HG02973 (cell line): Measurements from ENCODE around the gene PSMG4.

ENCODE experiments used
- ATAC-seq: cut with Tn5 transposase; IDR thresholded peaks from one replicate; pipeline ENCODE4 v1.9.1; 2021; ENCODE audit warnings: moderate library complexity; ENCODE audit not compliant: unreplicated experiment

The PSMG4 gene

GRCh38 chr6:3288711-3289663 is 30.2 kb downstream of the PSMG4 start:
- no peak for ATAC-seq

GRCh38 chr6:3289664-3290055 is 30.9 kb downstream of the PSMG4 start:
- ATAC-seq = no peak

- ATAC-seq = no peak
Observed at GRCh38 chr6:3290149-3290930, 31.6 kb downstream of the PSMG4 start.

GRCh38 chr6:3290931-3291211 is 32.1 kb downstream of the PSMG4 start:
- ATAC-seq = no peak

GRCh38 chr6:3291346-3291745 is 32.6 kb downstream of the PSMG4 start:
- no peak for ATAC-seq

- no peak for ATAC-seq
Observed at GRCh38 chr6:3291987-3292386, 33.2 kb downstream of the PSMG4 start.

- ATAC-seq = no peak
Observed at GRCh38 chr6:3292431-3293197, 33.9 kb downstream of the PSMG4 start.

GRCh38 chr6:3293271-3294155 is 34.8 kb downstream of the PSMG4 start:
- no peak for ATAC-seq

GRCh38 chr6:3294396-3294795 is 35.6 kb downstream of the PSMG4 start:
- ATAC-seq = no peak

- ATAC-seq = no peak
Observed at GRCh38 chr6:3294921-3295871, 36.4 kb downstream of the PSMG4 start.

GRCh38 chr6:3296078-3296477 is 37.3 kb downstream of the PSMG4 start:
- ATAC-seq = no peak

- no peak for ATAC-seq
Observed at GRCh38 chr6:3296537-3296936, 37.8 kb downstream of the PSMG4 start.

GRCh38 chr6:3297006-3297405 is 38.3 kb downstream of the PSMG4 start:
- no peak for ATAC-seq

GRCh38 chr6:3297909-3298308 is 39.2 kb downstream of the PSMG4 start:
- no peak for ATAC-seq

GRCh38 chr6:3299221-3299620 is 40.5 kb downstream of the PSMG4 start:
- no peak for ATAC-seq

GRCh38 chr6:3301506-3301905 is 42.8 kb downstream of the PSMG4 start:
- ATAC-seq = no peak

- no peak for ATAC-seq
Observed at GRCh38 chr6:3303795-3304411, 45.2 kb downstream of the PSMG4 start.

- ATAC-seq = no peak
Observed at GRCh38 chr6:3304500-3305215, 45.9 kb downstream of the PSMG4 start.
